Skeletal muscle tissue (tissue), 4 donors: ENCODE measurements around the gene CYFIP2. TPM values are rescaled to one million over a fixed set of nuclear protein-coding genes. Genes with fewer than 3 reads are reported as not detected.

Experiments
- H3K27ac ChIP-seq: one replicate; pipeline ENCODE4 v1.7.0; 2013; ENCODE audit warnings: mild to moderate bottlenecking, low read depth, low read length, inconsistent platforms
- H3K27me3 ChIP-seq, 3 donors: one replicate each; pipeline ENCODE4 v1.7.0; 2013; ENCODE audit warnings: low read length in 3 of 3; ENCODE audit not compliant: control insufficient read depth in 3 of 3, insufficient read depth in 3 of 3
- H3K36me3 ChIP-seq, 3 donors: one replicate each; pipeline ENCODE4 v1.7.0; 2013; ENCODE audit warnings: low read length in 3 of 3; ENCODE audit not compliant: control insufficient read depth in 3 of 3, insufficient read depth in 3 of 3
- H3K4me1 ChIP-seq, 3 donors: one replicate each; pipeline ENCODE4 v1.7.0; 2013; ENCODE audit warnings: low read length in 3 of 3, mild to moderate bottlenecking in 3 of 3; ENCODE audit not compliant: control insufficient read depth in 3 of 3, insufficient read depth in 3 of 3
- H3K4me3 ChIP-seq, 3 donors: one replicate each; pipeline ENCODE4 v1.7.0; 2013; ENCODE audit warnings: low read length in 3 of 3
- H3K9ac ChIP-seq, 3 donors: one replicate each; pipeline ENCODE4 v1.7.0; 2013; ENCODE audit warnings: low read length in 3 of 3, mild to moderate bottlenecking in 3 of 3, moderate library complexity in 2 of 3, low read depth in 1 of 3
- H3K9me3 ChIP-seq, 3 donors: one replicate each; pipeline ENCODE4 v1.7.0; 2013; ENCODE audit warnings: low read length in 3 of 3; ENCODE audit not compliant: control insufficient read depth in 3 of 3
- total RNA-seq: library from RNA; depleted of rRNA; stranded (reverse); fragments of >200 nt; gene quantifications from one replicate; pipeline ENCODE4 v1.2.3, GENCODE V29; 2014
- donor health status: Osteomylitis.

CYFIP2 gene
- total RNA-seq, 1 donor from 2014 or later: 7.8 TPM

DNA sequence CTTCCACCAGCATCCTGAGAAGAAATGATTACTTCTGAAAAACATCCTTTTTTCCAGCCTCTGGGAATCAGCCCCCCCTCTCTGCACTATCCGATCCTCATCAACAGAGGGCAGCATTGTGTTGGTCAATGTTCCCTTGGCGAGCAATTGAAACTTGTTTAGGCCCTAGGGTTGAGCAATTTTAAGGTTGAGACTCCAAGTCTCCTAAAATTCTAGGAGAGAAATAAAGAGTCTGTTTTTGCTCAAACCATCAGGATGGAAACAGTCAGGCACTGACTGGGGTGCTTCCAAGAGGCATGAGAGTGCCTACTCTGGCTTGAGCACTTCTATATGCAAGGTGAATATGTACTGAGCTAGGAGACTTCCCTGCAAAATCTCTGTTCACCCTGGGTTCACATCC lies 12.4 kb upstream of the CYFIP2 start:
- H3K9ac ChIP-seq: no peak overlapping the region
- H3K36me3 ChIP-seq: no peaks in the 10 kb centered on the region
- H3K4me3 ChIP-seq: no peak overlapping the region
- no peaks in the 10 kb centered on the region for H3K9me3 ChIP-seq
- H3K4me1 ChIP-seq: no peaks in the 10 kb centered on the region
- no peaks in the 10 kb centered on the region for H3K27me3 ChIP-seq
- H3K27ac ChIP-seq: no peak overlapping the region

- no peak overlapping the region for H3K9ac ChIP-seq
- H3K27me3 ChIP-seq: no peaks in the 10 kb centered on the region
- H3K36me3 ChIP-seq: no peaks in the 10 kb centered on the region
- H3K27ac ChIP-seq: no peak overlapping the region
- H3K4me3 ChIP-seq: no peak overlapping the region
- H3K4me1 ChIP-seq: no peaks in the 10 kb centered on the region
- no peaks in the 10 kb centered on the region for H3K9me3 ChIP-seq
These were observed 7.5 kb upstream of the CYFIP2 start for GRCh38 chr5:157258450-157258849.

- no peak overlapping the region for H3K27ac ChIP-seq
- H3K27me3 ChIP-seq: no peaks in the 10 kb centered on the region
- no peaks in the 10 kb centered on the region for H3K4me1 ChIP-seq
- H3K4me3 ChIP-seq: no peak overlapping the region
- no peaks in the 10 kb centered on the region for H3K9me3 ChIP-seq
- H3K9ac ChIP-seq: no peak overlapping the region
- no peaks in the 10 kb centered on the region for H3K36me3 ChIP-seq
These were observed 6.2 kb upstream of the CYFIP2 start for GRCh38 chr5:157259699-157260098.

- Histone ChIP-seq H3K27ac (no peak overlapping the region), H3K27me3 (peaks cover 0 to 6% (median 0%) of the 10 kb centered on the region in 3 donors), H3K4me3 (no peak overlapping the region), H3K9me3 (no peaks in the 10 kb centered on the region), H3K36me3 (no peaks in the 10 kb centered on the region), H3K4me1 (peaks cover 2 to 17% (median 16%) of the 10 kb centered on the region in 3 donors), H3K9ac (no peak overlapping the region)
These were observed 2.3 kb upstream of the CYFIP2 start for GRCh38 chr5:157263496-157264090.

GRCh38 chr5:157266286-157267007 lies 524 bp downstream of the CYFIP2 start:
- Histone ChIP-seq H3K9me3 (no peaks in the 10 kb centered on the region), H3K27ac (no peak overlapping the region), H3K36me3 (no peaks in the 10 kb centered on the region), H3K4me3 (peak overlapping the region in 2 of 3 donors; percentile 72 to 74), H3K27me3 (peaks cover 0 to 6% (median 0%) of the 10 kb centered on the region in 3 donors), H3K9ac (peak overlapping the region in 2 of 3 donors; percentile 41 to 69), H3K4me1 (peaks cover 2 to 17% (median 16%) of the 10 kb centered on the region in 3 donors)

DNA sequence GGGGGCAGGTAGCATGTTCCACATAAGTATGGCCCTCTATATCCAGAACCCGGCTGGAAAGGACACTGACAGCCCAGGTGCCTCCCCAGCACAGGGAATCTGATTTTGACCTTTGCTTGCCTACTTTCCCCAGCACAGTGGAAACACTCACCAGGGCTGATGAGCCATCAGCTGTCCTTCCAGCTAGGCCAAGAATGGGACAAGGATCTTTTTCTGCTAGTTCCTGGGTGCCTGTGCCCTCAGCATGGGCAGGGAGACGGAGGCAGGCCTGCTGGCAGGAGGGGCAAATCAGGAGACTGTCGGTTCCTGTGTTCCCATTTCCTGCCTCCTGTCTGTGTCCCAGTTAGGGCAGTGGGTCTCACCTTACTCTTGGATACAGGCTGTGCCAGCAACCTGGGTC lies 1.1 kb downstream of the CYFIP2 start:
- no peaks in the 10 kb centered on the region for H3K36me3 ChIP-seq
- H3K4me1 ChIP-seq: peaks cover 2 to 17% (median 16%) of the 10 kb centered on the region in 3 donors
- H3K27me3 ChIP-seq: peaks cover 0 to 6% (median 0%) of the 10 kb centered on the region in 3 donors
- no peak overlapping the region for H3K27ac ChIP-seq
- H3K4me3 ChIP-seq: peak overlapping the region in 1 of 3 donors; percentile 74
- H3K9me3 ChIP-seq: no peaks in the 10 kb centered on the region
- H3K9ac ChIP-seq: peak overlapping the region in 2 of 3 donors; percentile 33 to 69

DNA sequence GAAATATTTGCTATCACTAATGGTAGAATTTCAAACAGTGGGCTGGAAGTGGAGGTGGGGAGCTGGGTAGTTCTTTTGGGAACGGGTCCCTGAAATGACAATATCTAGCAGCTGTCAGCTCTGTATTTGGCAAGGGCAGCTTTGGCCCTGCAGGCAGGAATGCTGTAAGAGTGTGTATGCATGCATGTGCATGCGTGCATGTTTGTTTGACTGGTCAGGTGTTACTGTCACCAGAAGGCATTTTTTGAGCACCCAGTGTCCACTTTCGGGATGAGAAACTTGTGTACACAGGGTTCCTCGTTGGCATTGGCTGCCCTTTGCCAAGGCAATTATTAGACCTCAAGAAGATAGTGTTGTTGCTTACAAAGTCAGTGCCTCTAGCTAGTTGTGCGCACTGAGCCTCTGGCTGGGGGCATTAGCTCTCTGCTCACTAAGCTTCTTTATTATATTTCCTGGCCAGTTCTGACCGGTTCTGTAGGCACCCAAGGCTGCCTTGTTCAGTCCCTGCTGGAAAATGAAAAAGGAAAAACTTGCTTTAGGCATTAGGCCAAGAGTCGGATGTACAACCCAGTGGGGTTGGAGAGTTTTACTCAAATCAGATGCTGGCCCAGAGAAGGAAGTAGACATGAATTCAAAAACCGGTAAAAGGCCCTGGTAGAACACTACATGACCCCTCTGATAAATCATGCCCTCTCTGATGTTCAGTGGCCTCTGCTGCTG lies 2.0 kb downstream of the CYFIP2 start:
- H3K36me3 ChIP-seq: no peaks in the 10 kb centered on the region
- H3K9me3 ChIP-seq: no peaks in the 10 kb centered on the region
- H3K4me1 ChIP-seq: peaks cover 2 to 17% (median 16%) of the 10 kb centered on the region in 3 donors

GRCh38 chr5:157269165-157269671 lies 3.3 kb downstream of the CYFIP2 start:
- Histone ChIP-seq H3K4me1 (peaks cover 2 to 17% (median 16%) of the 10 kb centered on the region in 3 donors), H3K9ac (no peak overlapping the region), H3K27me3 (peaks cover 0 to 6% (median 0%) of the 10 kb centered on the region in 3 donors)

More for the DNA sequence above, 2.0 kb downstream of the CYFIP2 start:
- Histone ChIP-seq H3K9ac (no peak overlapping the region), H3K27ac (peak overlapping the region; percentile 8), H3K4me3 (no peak overlapping the region), H3K27me3 (peaks cover 0 to 6% (median 0%) of the 10 kb centered on the region in 3 donors)

GRCh38 chr5:157269761-157270272 lies 3.9 kb downstream of the CYFIP2 start:
- H3K27me3 ChIP-seq: peaks cover 0 to 6% (median 0%) of the 10 kb centered on the region in 3 donors
- H3K4me1 ChIP-seq: peaks cover 2 to 17% (median 16%) of the 10 kb centered on the region in 3 donors
- no peak overlapping the region for H3K27ac ChIP-seq
- no peaks in the 10 kb centered on the region for H3K36me3 ChIP-seq
- no peak overlapping the region for H3K9ac ChIP-seq
- no peaks in the 10 kb centered on the region for H3K9me3 ChIP-seq
- no peak overlapping the region for H3K4me3 ChIP-seq

More at GRCh38 chr5:157269165-157269671, 3.3 kb downstream of the CYFIP2 start:
- Histone ChIP-seq H3K36me3 (no peaks in the 10 kb centered on the region), H3K27ac (no peak overlapping the region), H3K4me3 (no peak overlapping the region), H3K9me3 (no peaks in the 10 kb centered on the region)
